ENCODE results near the gene FNDC3B. TPM values are rescaled to one million over a fixed set of nuclear protein-coding genes. Genes with fewer than 3 reads are reported as not detected.

The FNDC3B gene
- total RNA-seq, 1 donor from 2014 or later: 153 TPM

DNA sequence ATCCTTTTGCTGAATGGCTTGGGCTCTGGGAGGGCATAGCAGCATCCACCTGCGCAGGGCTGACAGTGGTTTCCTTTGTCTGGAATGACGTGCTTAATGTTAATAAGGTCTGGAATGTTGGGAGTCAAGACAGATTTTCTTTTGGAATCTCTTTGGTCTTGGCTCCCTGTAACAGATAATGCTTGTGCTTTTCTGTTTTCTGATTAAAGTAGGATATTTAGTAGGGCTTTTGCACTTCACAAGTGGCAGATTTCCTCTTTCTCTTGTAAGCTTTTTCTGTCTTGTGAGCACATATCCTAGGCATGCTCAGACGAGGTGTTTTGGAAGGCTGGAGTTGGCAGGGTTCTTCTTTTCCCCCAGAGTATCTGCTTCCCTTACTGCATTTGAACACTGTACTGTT, 219.2 kb downstream of the FNDC3B start:
- Histone ChIP-seq H3K27ac (peak overlapping the region; percentile 47), H3K27me3 (ENCODE audit: low read depth) (no peaks in the 10 kb centered on the region)
- TF ChIP-seq, protein P1, sequence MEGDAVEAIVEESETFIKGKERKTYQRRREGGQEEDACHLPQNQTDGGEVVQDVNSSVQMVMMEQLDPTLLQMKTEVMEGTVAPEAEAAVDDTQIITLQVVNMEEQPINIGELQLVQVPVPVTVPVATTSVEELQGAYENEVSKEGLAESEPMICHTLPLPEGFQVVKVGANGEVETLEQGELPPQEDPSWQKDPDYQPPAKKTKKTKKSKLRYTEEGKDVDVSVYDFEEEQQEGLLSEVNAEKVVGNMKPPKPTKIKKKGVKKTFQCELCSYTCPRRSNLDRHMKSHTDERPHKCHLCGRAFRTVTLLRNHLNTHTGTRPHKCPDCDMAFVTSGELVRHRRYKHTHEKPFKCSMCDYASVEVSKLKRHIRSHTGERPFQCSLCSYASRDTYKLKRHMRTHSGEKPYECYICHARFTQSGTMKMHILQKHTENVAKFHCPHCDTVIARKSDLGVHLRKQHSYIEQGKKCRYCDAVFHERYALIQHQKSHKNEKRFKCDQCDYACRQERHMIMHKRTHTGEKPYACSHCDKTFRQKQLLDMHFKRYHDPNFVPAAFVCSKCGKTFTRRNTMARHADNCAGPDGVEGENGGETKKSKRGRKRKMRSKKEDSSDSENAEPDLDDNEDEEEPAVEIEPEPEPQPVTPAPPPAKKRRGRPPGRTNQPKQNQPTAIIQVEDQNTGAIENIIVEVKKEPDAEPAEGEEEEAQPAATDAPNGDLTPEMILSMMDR (IDR thresholded peaks at IDR 0.05): no peak

DNA sequence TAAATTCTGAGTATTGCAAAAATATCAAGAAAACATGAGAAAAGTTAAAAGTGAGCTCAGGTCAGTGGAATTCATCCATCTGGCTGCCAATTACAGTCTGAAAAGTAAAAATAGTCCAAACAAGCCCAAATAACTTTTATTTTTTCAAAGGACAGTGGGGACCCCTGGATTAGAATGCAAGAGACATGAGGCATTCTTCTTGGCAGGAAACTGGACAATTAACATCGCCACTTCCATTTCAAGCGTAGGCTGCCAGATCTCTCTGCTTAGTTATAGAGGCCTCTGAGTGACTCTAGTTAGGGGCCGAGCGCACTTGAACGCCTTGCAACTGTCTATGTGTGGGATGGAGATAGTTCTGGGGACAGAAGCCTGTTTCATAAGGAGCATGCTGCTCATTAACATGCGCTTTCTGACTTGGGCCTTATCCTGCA, 219.7 kb downstream of the FNDC3B start:
- Histone ChIP-seq H3K4me1 (peaks cover 56% of the 10 kb centered on the region), H3K4me3 (no peak overlapping the region), H3K27ac (peak overlapping the region; percentile 47), H3K27me3 (ENCODE audit: low read depth) (no peaks in the 10 kb centered on the region), H3K9me3 (no peaks in the 10 kb centered on the region), H3K36me3 (peaks cover 19% of the 10 kb centered on the region)
- TF ChIP-seq, protein P1 (IDR thresholded peaks at IDR 0.05): no peak
- ATAC-seq (no peak), DNase-seq (no peak)
- intact Hi-C loops (cut with DNase I): no loop called here

More for the DNA sequence above, 219.2 kb downstream of the FNDC3B start:
- Histone ChIP-seq H3K36me3 (peaks cover 19% of the 10 kb centered on the region), H3K4me3 (no peak overlapping the region), H3K9me3 (no peaks in the 10 kb centered on the region), H3K4me1 (peaks cover 56% of the 10 kb centered on the region)
- ATAC-seq: no peak
- no peak for DNase-seq
- intact Hi-C loops (cut with DNase I): no loop called here

DNA sequence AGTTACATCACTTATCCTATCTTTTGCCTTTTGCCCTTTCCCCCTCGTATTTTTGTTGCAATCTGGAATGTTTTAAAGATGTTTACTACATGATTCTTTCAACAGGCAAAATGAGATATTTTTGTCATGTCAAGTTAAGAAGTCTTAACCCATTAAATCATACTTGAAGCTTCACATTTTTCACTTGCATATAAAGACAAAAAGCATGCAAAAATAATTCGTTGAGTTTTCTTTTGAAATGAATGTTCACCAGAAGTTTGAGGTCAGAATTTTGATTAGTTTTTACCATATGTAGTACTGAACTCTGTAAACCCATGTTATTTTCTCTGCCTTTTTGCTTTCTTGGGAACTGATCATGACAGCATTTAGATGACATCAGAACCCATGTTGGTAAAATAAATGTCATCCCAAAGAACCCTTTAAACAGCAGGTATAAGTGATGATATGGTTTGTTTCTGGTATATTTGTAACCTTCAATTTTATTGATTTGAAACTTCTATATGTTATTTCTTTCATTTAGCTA, 220.4 kb downstream of the FNDC3B start:
- H3K36me3 ChIP-seq: peaks cover 18% of the 10 kb centered on the region
- TF ChIP-seq, protein P1 (IDR thresholded peaks at IDR 0.05): no peak
- DNase-seq (no peak), ATAC-seq (no peak)
- H3K27ac ChIP-seq: peak overlapping the region; percentile 46
- H3K4me1 ChIP-seq: peaks cover 56% of the 10 kb centered on the region
- no peaks in the 10 kb centered on the region for H3K9me3 ChIP-seq
- no peak overlapping the region for H3K4me3 ChIP-seq
- no peaks in the 10 kb centered on the region for H3K27me3 ChIP-seq (ENCODE audit: low read depth)
- intact Hi-C loops (cut with DNase I): no loop called here

DNA sequence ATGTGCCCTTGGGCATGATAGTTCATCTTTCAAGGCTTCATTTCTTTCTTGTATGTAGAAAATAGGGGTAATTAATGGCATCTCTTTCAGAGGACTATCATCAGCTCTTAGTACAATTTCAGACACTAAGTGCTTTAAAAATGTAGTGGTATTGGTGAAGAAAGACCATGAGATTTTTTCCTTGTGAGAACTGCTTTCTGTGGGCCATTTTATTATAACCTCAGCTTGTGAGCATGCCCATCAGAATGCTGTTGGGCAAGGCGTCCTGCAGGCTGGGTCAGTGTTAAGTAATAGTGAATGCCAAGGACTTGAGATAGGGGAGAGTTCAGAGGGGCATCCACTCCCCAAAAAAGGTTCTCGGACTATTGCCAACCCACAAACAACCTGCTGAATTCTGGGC, 221.0 kb downstream of the FNDC3B start:
- intact Hi-C loops (cut with DNase I): no loop called here
- peaks cover 12% of the 10 kb centered on the region for H3K36me3 ChIP-seq
- H3K27ac ChIP-seq: peak overlapping the region; percentile 46
- H3K4me1 ChIP-seq: peaks cover 56% of the 10 kb centered on the region
- ATAC-seq (peak; percentile 57 to 63), DNase-seq (no peak)
- H3K4me3 ChIP-seq: no peak overlapping the region
- H3K27me3 ChIP-seq (ENCODE audit: low read depth): no peaks in the 10 kb centered on the region
- TF ChIP-seq, protein P1 (IDR thresholded peaks at IDR 0.05): no peak
- H3K9me3 ChIP-seq: no peaks in the 10 kb centered on the region

DNA sequence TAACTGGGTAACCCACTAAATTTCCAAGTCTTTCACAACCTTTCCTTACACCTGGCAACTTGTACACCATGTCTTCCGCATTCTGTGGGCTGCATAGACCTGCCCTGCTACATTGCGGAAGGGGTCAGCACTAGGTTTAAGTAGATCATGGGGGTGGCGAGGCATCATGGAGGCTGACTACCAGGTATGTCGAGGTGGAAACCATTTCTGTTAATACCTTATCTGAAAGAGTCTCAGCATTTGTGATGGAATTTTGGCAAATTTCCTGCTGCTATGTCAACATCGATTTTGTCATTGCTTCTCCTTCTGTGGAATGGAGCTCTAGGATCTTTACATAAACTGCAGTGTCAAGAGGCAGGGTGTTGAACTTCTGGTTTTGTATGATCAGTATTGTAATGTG, 221.7 kb downstream of the FNDC3B start:
- Histone ChIP-seq H3K9me3 (no peaks in the 10 kb centered on the region), H3K4me1 (peaks cover 56% of the 10 kb centered on the region), H3K27ac (no peak overlapping the region), H3K27me3 (ENCODE audit: low read depth) (no peaks in the 10 kb centered on the region), H3K4me3 (no peak overlapping the region), H3K36me3 (peaks cover 8% of the 10 kb centered on the region)
- intact Hi-C loops (cut with DNase I): no loop called here
- ATAC-seq (peak; percentile 35 to 70), DNase-seq (no peak)
- TF ChIP-seq, protein P1 (IDR thresholded peaks at IDR 0.05): no peak
